Measurements from ENCODE around the gene WDR70.

The WDR70 gene

GRCh38 chr5:37557734-37558293 lies 178.7 kb downstream of the WDR70 start:
- Histone ChIP-seq H3K36me3 (ENCODE audit: insufficient read depth, low read length) (no peaks in the 10 kb centered on the region), H3K9me3 (replicated peaks; ENCODE audit: low read length) (no peaks in the 10 kb centered on the region), H3K27me3 (ENCODE audit: control insufficient read depth, insufficient read depth, low read length) (no peaks in the 10 kb centered on the region), H3K4me2 (ENCODE audit: low read length) (no peak overlapping the region), H3K4me3 (ENCODE audit: low read length) (no peak overlapping the region), H3K9ac (ENCODE audit: low read depth, low read length) (no peak overlapping the region), H3K4me1 (ENCODE audit: control insufficient read depth, insufficient read depth, low read length) (no peaks in the 10 kb centered on the region)

DNA sequence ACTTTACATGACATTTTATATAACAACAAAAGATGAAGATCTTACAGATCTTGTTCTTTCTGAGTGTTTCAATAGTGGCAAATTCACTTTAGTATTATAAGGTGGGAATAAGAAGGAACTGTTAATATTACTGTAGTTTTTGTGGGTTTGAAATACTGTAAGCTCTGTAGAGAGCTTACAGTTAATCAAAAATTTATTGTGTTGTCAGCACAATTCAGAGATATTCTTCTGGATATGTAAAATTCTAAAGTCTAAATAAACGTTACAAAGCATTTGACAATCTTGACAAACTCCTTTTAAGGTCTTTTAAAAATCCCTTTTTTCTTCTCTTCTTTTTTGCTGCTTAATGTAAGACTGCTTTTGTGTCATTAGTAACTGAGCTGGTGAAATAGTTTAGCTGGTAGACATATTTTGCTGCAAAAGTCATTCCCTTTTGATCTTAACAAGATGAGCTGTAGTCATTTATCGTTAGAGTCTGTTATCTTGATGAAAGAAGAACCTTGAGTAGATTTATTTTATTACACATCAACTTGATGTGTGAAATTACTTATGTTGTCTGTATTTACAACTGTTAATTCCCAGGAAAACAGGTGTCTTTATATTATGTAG lies 186.0 kb downstream of the WDR70 start:
- Histone ChIP-seq H3K4me3 (ENCODE audit: low read length) (no peak overlapping the region), H3K4me2 (ENCODE audit: low read length) (no peak overlapping the region), H3K36me3 (ENCODE audit: insufficient read depth, low read length) (no peaks in the 10 kb centered on the region), H3K4me1 (ENCODE audit: control insufficient read depth, insufficient read depth, low read length) (no peaks in the 10 kb centered on the region), H3K9ac (ENCODE audit: low read depth, low read length) (no peak overlapping the region), H3K9me3 (replicated peaks; ENCODE audit: low read length) (no peaks in the 10 kb centered on the region), H3K27me3 (ENCODE audit: control insufficient read depth, insufficient read depth, low read length) (no peaks in the 10 kb centered on the region)

- no peaks in the 10 kb centered on the region for H3K9me3 ChIP-seq (replicated peaks; ENCODE audit: low read length)
- H3K36me3 ChIP-seq (ENCODE audit: insufficient read depth, low read length) = no peaks in the 10 kb centered on the region
- H3K4me3 ChIP-seq (ENCODE audit: low read length) = no peak overlapping the region
- no peaks in the 10 kb centered on the region for H3K27me3 ChIP-seq (ENCODE audit: control insufficient read depth, insufficient read depth, low read length)
- no peaks in the 10 kb centered on the region for H3K4me1 ChIP-seq (ENCODE audit: control insufficient read depth, insufficient read depth, low read length)
- no peak overlapping the region for H3K9ac ChIP-seq (ENCODE audit: low read depth, low read length)
- no peak overlapping the region for H3K4me2 ChIP-seq (ENCODE audit: low read length)
These were observed 188.4 kb downstream of the WDR70 start for GRCh38 chr5:37567566-37567965.

DNA sequence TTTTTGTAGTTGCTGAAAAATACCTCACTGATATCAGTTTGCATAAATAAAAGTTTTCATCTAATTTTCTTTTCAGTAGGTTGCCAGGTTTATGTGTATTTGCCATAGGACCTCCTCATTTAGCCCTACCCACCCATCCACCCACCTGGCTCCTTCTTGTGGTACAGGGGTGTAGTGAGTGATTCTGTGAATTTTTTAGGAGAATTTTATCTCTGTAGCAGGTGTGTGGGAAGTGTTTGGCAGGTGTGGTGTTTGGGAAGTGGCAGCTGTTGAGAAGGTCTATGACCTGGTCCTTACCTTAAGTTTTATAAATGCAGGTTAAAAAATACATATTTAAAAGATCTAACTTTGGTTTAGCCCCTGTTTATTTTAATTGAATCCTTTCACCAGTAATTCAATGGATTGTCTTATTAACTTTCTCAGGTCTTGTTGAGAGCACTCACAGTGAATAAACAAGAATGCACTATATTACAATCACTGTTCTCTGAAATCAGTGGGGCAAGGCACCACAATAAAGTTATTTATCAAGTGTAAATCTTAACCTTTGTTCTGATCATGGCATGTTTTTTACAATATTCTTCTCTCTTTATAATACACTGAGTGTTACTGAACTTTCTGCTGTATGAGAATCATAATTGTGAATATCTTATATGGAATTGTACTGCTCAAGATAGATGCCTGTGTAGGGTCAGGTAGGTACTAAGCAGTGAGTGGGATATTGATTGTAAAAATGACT lies 189.1 kb downstream of the WDR70 start:
- Histone ChIP-seq H3K4me1 (ENCODE audit: control insufficient read depth, insufficient read depth, low read length) (no peaks in the 10 kb centered on the region), H3K9me3 (replicated peaks; ENCODE audit: low read length) (no peaks in the 10 kb centered on the region)

DNA sequence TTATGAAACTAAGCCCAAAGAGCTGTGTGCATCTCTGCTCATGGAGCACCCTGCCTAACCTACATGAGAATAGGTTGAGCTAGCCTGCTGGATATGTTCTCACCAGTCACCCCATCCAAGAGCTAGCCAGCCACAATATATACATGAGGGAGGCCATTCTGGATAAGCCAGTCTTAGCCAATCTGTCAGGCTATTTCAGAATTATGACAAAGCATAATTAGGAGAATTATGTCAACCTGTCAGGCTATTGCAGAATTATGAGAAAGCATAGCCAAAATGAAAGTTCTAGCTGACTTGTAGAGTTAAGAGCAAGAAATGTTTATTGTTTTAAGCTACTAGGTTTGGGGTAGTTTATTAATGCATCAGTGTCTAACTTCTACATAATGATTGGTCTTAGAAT lies 189.8 kb downstream of the WDR70 start:
- Histone ChIP-seq H3K4me1 (ENCODE audit: control insufficient read depth, insufficient read depth, low read length) (no peaks in the 10 kb centered on the region), H3K9ac (ENCODE audit: low read depth, low read length) (no peak overlapping the region), H3K9me3 (replicated peaks; ENCODE audit: low read length) (no peaks in the 10 kb centered on the region), H3K4me2 (ENCODE audit: low read length) (no peak overlapping the region), H3K36me3 (ENCODE audit: insufficient read depth, low read length) (no peaks in the 10 kb centered on the region), H3K4me3 (ENCODE audit: low read length) (no peak overlapping the region), H3K27me3 (ENCODE audit: control insufficient read depth, insufficient read depth, low read length) (no peaks in the 10 kb centered on the region)

More for the DNA sequence above, 189.1 kb downstream of the WDR70 start:
- H3K9ac ChIP-seq (ENCODE audit: low read depth, low read length) = no peak overlapping the region
- H3K27me3 ChIP-seq (ENCODE audit: control insufficient read depth, insufficient read depth, low read length) = no peaks in the 10 kb centered on the region
- no peak overlapping the region for H3K4me2 ChIP-seq (ENCODE audit: low read length)
- no peak overlapping the region for H3K4me3 ChIP-seq (ENCODE audit: low read length)
- H3K36me3 ChIP-seq (ENCODE audit: insufficient read depth, low read length) = no peaks in the 10 kb centered on the region

DNA sequence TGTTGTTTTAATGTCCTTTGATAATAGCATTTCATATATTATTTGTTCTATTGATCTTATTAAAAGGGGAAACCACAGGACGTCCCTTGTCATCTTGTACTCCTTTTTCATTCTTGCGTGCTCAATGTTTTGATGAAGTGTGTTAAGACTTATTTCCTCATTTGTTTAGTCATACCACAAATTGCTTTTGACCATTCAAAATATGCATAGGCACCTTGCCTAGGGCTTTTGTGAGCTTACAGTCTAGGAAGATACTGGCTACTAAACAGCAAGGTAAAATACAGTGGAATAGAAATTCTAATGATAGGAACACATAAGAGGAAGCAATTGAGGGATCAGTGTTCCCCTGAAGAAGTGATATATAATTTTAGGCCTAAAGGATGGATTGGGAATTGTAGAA lies 190.3 kb downstream of the WDR70 start:
- Histone ChIP-seq H3K9me3 (replicated peaks; ENCODE audit: low read length) (no peaks in the 10 kb centered on the region), H3K27me3 (ENCODE audit: control insufficient read depth, insufficient read depth, low read length) (no peaks in the 10 kb centered on the region), H3K4me2 (ENCODE audit: low read length) (no peak overlapping the region), H3K4me3 (ENCODE audit: low read length) (no peak overlapping the region), H3K36me3 (ENCODE audit: insufficient read depth, low read length) (no peaks in the 10 kb centered on the region), H3K9ac (ENCODE audit: low read depth, low read length) (no peak overlapping the region), H3K4me1 (ENCODE audit: control insufficient read depth, insufficient read depth, low read length) (no peaks in the 10 kb centered on the region)

DNA sequence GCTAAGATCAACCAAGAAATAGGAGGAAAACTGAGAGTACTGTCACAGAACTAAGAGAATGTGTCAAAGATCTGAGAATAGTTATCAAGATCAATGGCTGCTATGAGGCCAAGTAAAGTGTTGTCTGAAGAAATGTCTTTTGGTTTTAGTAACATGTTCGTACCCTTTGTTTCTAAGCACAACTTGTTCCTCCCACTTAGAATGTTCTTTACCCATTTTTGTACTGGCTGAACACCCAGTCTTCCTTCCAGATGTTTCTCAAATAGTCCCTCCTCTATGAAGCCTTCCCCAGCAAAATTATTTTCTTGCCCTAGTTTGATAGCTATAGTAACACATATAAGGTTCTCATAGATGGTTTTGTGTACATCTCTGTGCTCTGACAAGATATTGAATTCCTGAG lies 191.5 kb downstream of the WDR70 start:
- no peaks in the 10 kb centered on the region for H3K4me1 ChIP-seq (ENCODE audit: control insufficient read depth, insufficient read depth, low read length)
- no peaks in the 10 kb centered on the region for H3K27me3 ChIP-seq (ENCODE audit: control insufficient read depth, insufficient read depth, low read length)
- H3K9me3 ChIP-seq (replicated peaks; ENCODE audit: low read length) = no peaks in the 10 kb centered on the region
- no peak overlapping the region for H3K9ac ChIP-seq (ENCODE audit: low read depth, low read length)
- H3K4me3 ChIP-seq (ENCODE audit: low read length) = no peak overlapping the region
- H3K36me3 ChIP-seq (ENCODE audit: insufficient read depth, low read length) = no peaks in the 10 kb centered on the region
- no peak overlapping the region for H3K4me2 ChIP-seq (ENCODE audit: low read length)

GRCh38 chr5:37571985-37572384 lies 192.9 kb downstream of the WDR70 start:
- Histone ChIP-seq H3K36me3 (ENCODE audit: insufficient read depth, low read length) (no peaks in the 10 kb centered on the region), H3K9ac (ENCODE audit: low read depth, low read length) (no peak overlapping the region), H3K27me3 (ENCODE audit: control insufficient read depth, insufficient read depth, low read length) (no peaks in the 10 kb centered on the region), H3K9me3 (replicated peaks; ENCODE audit: low read length) (no peaks in the 10 kb centered on the region), H3K4me1 (ENCODE audit: control insufficient read depth, insufficient read depth, low read length) (no peaks in the 10 kb centered on the region), H3K4me3 (ENCODE audit: low read length) (no peak overlapping the region), H3K4me2 (ENCODE audit: low read length) (no peak overlapping the region)

DNA sequence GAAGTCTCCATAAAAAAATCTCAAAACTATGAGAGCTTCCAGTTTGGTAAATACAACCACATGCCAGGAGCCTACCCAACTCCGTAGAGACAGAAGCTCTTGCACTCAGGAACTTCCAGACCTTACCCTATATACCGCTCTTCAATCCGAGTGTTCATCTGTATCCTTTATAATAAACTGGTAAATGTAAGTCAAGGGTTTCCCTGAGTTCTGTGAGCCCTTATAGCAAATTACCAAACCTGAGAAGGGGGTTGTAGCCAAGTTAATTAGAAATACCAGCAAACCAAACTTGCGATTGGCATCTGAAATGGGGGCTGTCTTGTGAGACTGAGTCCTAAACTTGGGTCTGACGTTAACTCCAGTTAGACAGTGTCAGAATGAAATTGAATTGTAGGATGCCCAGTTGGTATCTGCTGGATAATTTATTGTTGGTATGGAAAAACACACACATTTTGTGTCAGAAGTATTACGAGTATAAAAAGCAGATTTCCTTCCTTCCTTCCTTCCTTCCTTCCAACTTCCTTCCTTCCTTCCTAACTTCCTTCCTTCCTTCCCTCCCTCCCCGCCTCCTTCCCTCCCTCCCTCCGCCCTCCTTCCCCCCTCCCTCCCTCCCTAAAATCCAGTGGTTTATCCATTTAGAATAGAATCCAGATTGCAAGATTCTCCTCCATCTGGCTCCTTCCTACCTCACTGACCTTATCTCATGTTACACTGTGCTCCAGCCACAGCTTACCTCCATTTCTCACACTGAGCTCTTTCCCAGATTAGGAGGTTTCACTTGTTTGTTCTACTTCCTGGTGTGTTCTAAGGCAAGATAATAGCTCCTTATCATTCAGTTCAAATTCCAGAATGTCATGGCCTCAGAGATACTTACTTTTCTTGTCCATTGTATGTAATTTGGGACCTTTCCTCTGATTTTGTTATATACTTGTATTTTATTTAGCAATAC lies 196.7 kb downstream of the WDR70 start:
- Histone ChIP-seq H3K4me3 (ENCODE audit: low read length) (no peak overlapping the region), H3K4me1 (ENCODE audit: control insufficient read depth, insufficient read depth, low read length) (no peaks in the 10 kb centered on the region), H3K36me3 (ENCODE audit: insufficient read depth, low read length) (no peaks in the 10 kb centered on the region), H3K27me3 (ENCODE audit: control insufficient read depth, insufficient read depth, low read length) (no peaks in the 10 kb centered on the region), H3K9me3 (replicated peaks; ENCODE audit: low read length) (no peaks in the 10 kb centered on the region), H3K9ac (ENCODE audit: low read depth, low read length) (no peak overlapping the region), H3K4me2 (ENCODE audit: low read length) (no peak overlapping the region)

GRCh38 chr5:37576552-37576951 lies 197.4 kb downstream of the WDR70 start:
- Histone ChIP-seq H3K4me3 (ENCODE audit: low read length) (no peak overlapping the region), H3K4me1 (ENCODE audit: control insufficient read depth, insufficient read depth, low read length) (no peaks in the 10 kb centered on the region), H3K4me2 (ENCODE audit: low read length) (no peak overlapping the region), H3K9ac (ENCODE audit: low read depth, low read length) (no peak overlapping the region), H3K9me3 (replicated peaks; ENCODE audit: low read length) (no peaks in the 10 kb centered on the region), H3K36me3 (ENCODE audit: insufficient read depth, low read length) (no peaks in the 10 kb centered on the region), H3K27me3 (ENCODE audit: control insufficient read depth, insufficient read depth, low read length) (no peaks in the 10 kb centered on the region)

DNA sequence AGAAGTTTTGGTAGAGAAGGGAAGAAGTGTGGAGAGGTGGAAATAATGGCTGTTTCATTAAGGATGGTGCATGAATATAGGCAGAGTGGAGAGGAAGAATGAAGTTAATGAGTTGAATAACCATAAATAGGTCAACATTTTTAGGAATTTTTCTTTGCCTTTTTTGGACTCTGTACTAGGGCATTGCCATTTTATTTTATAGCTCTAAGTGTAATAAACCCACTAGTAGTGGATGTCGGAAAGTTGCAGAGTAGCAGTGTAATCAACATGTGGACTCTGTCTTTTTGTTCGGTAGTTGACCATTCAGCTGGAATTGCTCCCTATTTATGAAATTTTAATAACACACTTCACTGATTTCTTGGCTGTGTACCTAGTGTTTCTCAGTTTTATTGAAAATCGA lies 199.1 kb downstream of the WDR70 start:
- no peak overlapping the region for H3K4me2 ChIP-seq (ENCODE audit: low read length)
- no peak overlapping the region for H3K9ac ChIP-seq (ENCODE audit: low read depth, low read length)
- no peaks in the 10 kb centered on the region for H3K9me3 ChIP-seq (replicated peaks; ENCODE audit: low read length)
- no peaks in the 10 kb centered on the region for H3K27me3 ChIP-seq (ENCODE audit: control insufficient read depth, insufficient read depth, low read length)
- H3K36me3 ChIP-seq (ENCODE audit: insufficient read depth, low read length) = no peaks in the 10 kb centered on the region
- H3K4me3 ChIP-seq (ENCODE audit: low read length) = no peak overlapping the region
- H3K4me1 ChIP-seq (ENCODE audit: control insufficient read depth, insufficient read depth, low read length) = no peaks in the 10 kb centered on the region
